Measurements from ENCODE around the gene CHPF. TPM values are rescaled to one million over a fixed set of nuclear protein-coding genes. Genes with fewer than 3 reads are reported as not detected.

Gene CHPF
- total RNA-seq, 1 experiment from 2014 or later: 139 TPM

- DNase-seq (ENCODE audit: low spot score): no peak
These were observed 11.3 kb downstream of the CHPF start for GRCh38 chr2:219532378-219532649.

- no peak for DNase-seq (ENCODE audit: low spot score)
These were observed 11.8 kb downstream of the CHPF start for GRCh38 chr2:219531639-219532377.

- DNase-seq (ENCODE audit: low spot score): peak; percentile 86
These were observed 13.3 kb downstream of the CHPF start for GRCh38 chr2:219530048-219530963.

GRCh38 chr2:219527472-219527871 lies 16.1 kb downstream of the CHPF start:
- DNase-seq (ENCODE audit: low spot score): no peak

- no peak for DNase-seq (ENCODE audit: low spot score)
These were observed 16.6 kb downstream of the CHPF start for GRCh38 chr2:219527076-219527394.

- no peak for DNase-seq (ENCODE audit: low spot score)
These were observed 17.1 kb downstream of the CHPF start for GRCh38 chr2:219526320-219527075.

GRCh38 chr2:219525533-219526232 lies 17.9 kb downstream of the CHPF start:
- DNase-seq (ENCODE audit: low spot score): no peak

GRCh38 chr2:219524817-219525216 lies 18.8 kb downstream of the CHPF start:
- DNase-seq (ENCODE audit: low spot score): no peak

- peak; percentile 40 for DNase-seq (ENCODE audit: low spot score)
These were observed 20.5 kb downstream of the CHPF start for GRCh38 chr2:219523031-219523671.

GRCh38 chr2:219522111-219523030 lies 21.2 kb downstream of the CHPF start:
- DNase-seq (ENCODE audit: low spot score): peak; percentile 95

- peak; percentile 83 for DNase-seq (ENCODE audit: low spot score)
These were observed 22.3 kb downstream of the CHPF start for GRCh38 chr2:219521066-219521880.

GRCh38 chr2:219520079-219520478 lies 23.5 kb downstream of the CHPF start:
- DNase-seq (ENCODE audit: low spot score): peak; percentile 38

GRCh38 chr2:219519526-219519916 lies 24.1 kb downstream of the CHPF start:
- DNase-seq (ENCODE audit: low spot score): no peak

GRCh38 chr2:219517954-219518778 lies 25.4 kb downstream of the CHPF start:
- DNase-seq (ENCODE audit: low spot score): no peak

- DNase-seq (ENCODE audit: low spot score): no peak
These were observed 26.7 kb downstream of the CHPF start for GRCh38 chr2:219516888-219517287.

- DNase-seq (ENCODE audit: low spot score): no peak
These were observed 27.6 kb downstream of the CHPF start for GRCh38 chr2:219515874-219516629.

GRCh38 chr2:219514836-219515235 lies 28.8 kb downstream of the CHPF start:
- no peak for DNase-seq (ENCODE audit: low spot score)

Measured in A172 (cell line).